Gastroesophageal sphincter (tissue), 3 donors: ENCODE results near the gene NAALADL2.

ENCODE experiments used
- CTCF ChIP-seq, 4 experiments: fragments of 200-600 bp in 2 of 4; fragments of 450-650 bp in 2 of 4; sonication (generic) in 1 of 4; IDR thresholded peaks; one replicate each; pipeline ENCODE4 v1.5.1; 2017 to 2019; ENCODE audit warnings: antibody characterized with exemption in 4 of 4, mild to moderate bottlenecking in 2 of 4, moderate library complexity in 2 of 4
- EP300 ChIP-seq: sonication (generic); formaldehyde crosslinking; IDR thresholded peaks from one replicate; pipeline ENCODE4 v1.6.1; 2017; ENCODE audit warnings: antibody characterized with exemption, mild to moderate bottlenecking
- POLR2A ChIP-seq, 2 donors: fragments of 450-650 bp; IDR thresholded peaks; one replicate each; pipeline ENCODE4 v1.6.1; 2017; ENCODE audit warnings: antibody characterized with exemption in 2 of 2, mild to moderate bottlenecking in 2 of 2, moderate library complexity in 1 of 2
- POLR2AphosphoS5 ChIP-seq: sonication (generic); formaldehyde crosslinking; IDR thresholded peaks from one replicate; pipeline ENCODE4 v1.6.1; 2017; ENCODE audit warnings: antibody characterized with exemption

DNA sequence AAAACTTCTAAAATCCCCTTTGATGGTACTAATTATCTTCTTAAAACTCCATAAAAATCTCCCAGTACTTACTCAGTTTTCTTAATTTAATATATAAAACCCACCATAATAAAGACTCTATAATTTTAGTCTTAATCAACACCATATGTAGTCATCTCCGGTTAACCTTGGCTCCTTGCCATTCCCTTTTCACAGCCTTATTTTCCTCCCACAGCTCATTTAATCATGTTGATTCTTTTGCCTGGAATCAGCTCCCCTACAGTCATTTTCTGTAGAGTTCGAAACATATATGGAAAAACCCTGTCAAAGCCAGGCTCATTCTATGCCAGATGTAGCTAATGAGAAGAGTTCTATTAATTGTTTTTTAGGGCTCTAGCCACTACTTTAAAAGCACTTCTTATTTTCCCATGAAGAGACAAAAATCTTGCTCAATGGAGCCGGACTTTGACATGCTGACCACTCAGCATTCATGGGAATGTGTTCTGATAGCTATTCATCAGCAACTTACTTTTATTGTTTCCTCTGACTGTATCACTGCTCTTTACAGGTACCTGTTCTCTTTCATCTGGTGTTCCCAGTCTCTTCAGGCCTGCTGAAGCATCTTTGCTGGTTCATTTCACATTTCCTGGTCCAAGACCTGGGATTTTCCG is 573.4 kb downstream of the NAALADL2 start:
- TF ChIP-seq POLR2A (IDR thresholded peaks at IDR 0.05) (no peak), CTCF (IDR thresholded peaks at IDR 0.05) (no peak), POLR2AphosphoS5 (no peak), EP300 (no peak)
